CD4-positive, alpha-beta T cell (primary cell): ENCODE measurements around the gene RNPEPL1. TPM values are rescaled to one million over a fixed set of nuclear protein-coding genes. Genes with fewer than 3 reads are reported as not detected.
A peak's percentile ranks its signal among the peaks of the same experiment; 100 is the strongest.

Experiments used
- ATAC-seq: fragments of 200-7000 bp; cut with Tn5 transposase; one replicate; pipeline ENCODE4 v1.10.0; 2022; ENCODE audit warnings: mild to moderate bottlenecking; ENCODE audit not compliant: poor library complexity
- CTCF ChIA-PET: fragments of 350-600 bp; sonication (Branson Sonifier 250); formaldehyde crosslinking; loops from one replicate; lab custom pipeline; 2021; ENCODE audit warnings: antibody characterized with exemption, inconsistent platforms; lab: Charles Lee
- POLR2A ChIA-PET: fragments of 350-600 bp; sonication (Branson Sonifier 250); formaldehyde crosslinking; loops from one replicate; lab custom pipeline; 2021; ENCODE audit warnings: antibody characterized with exemption, inconsistent platforms; lab: Charles Lee
- DNase-seq, 14 experiments: peaks; one replicate each; pipeline ENCODE4 v3.0.0-alpha.2; 2013 to 2020; ENCODE audit warnings: mixed read lengths in 2 of 14
- H3K27ac ChIP-seq, 2 donors: one replicate each; pipeline versions ENCODE4 v1.5.1 to v1.7.0; 2013; ENCODE audit warnings: low read length in 2 of 2, low read depth in 1 of 2, mild to moderate bottlenecking in 1 of 2
- H3K27me3 ChIP-seq, 2 experiments: 1 replicate in 1 of 2; 2 replicates in 1 of 2; pipeline versions ENCODE4 v1.6.1 to v1.7.0; 2013; ENCODE audit warnings: low read length in 2 of 2, control low read depth in 1 of 2, mild to moderate bottlenecking in 1 of 2, moderate library complexity in 1 of 2; ENCODE audit not compliant: insufficient read depth in 2 of 2, control insufficient read depth in 1 of 2
- H3K36me3 ChIP-seq: one replicate; pipeline ENCODE4 v1.6.1; 2013; ENCODE audit warnings: low read length, control low read depth; ENCODE audit not compliant: insufficient read depth
- H3K4me1 ChIP-seq: one replicate; pipeline ENCODE4 v1.6.1; 2013; ENCODE audit warnings: low read length, control low read depth; ENCODE audit not compliant: insufficient read depth
- H3K4me3 ChIP-seq: one replicate; pipeline ENCODE4 v1.5.1; 2013; ENCODE audit warnings: mild to moderate bottlenecking, low read length, moderate library complexity
- H3K9me3 ChIP-seq, 2 experiments: 1 replicate in 1 of 2; 2 replicates in 1 of 2; pipeline versions ENCODE4 v1.6.1 to v1.7.0; 2013; ENCODE audit warnings: low read length in 2 of 2, mild to moderate bottlenecking in 2 of 2, control low read depth in 1 of 2, moderate library complexity in 1 of 2; ENCODE audit not compliant: control insufficient read depth in 1 of 2, insufficient read depth in 1 of 2
- H3K27ac Mint-ChIP-seq: one replicate; pipeline ENCODE4 v1.8.0; 2020; ENCODE audit warnings: mixed read lengths
- H3K27me3 Mint-ChIP-seq: one replicate; pipeline ENCODE4 v1.8.0; 2021; ENCODE audit warnings: mixed read lengths
- H3K36me3 Mint-ChIP-seq: one replicate; pipeline ENCODE4 v1.8.0; 2021; ENCODE audit warnings: low read depth, mixed read lengths
- H3K4me1 Mint-ChIP-seq: one replicate; pipeline ENCODE4 v1.8.0; 2021; ENCODE audit warnings: low read depth, mixed read lengths
- H3K4me3 Mint-ChIP-seq: one replicate; pipeline ENCODE4 v1.8.0; 2020; ENCODE audit warnings: mild to moderate bottlenecking, mixed read lengths
- H3K9me3 Mint-ChIP-seq: one replicate; pipeline ENCODE4 v1.8.0; 2020; ENCODE audit warnings: mixed read lengths
- CTCF ChIP-seq: fragments of 200-600 bp; IDR thresholded peaks from one replicate; pipeline ENCODE4 v1.8.0; 2022; ENCODE audit warnings: antibody characterized with exemption, mild to moderate bottlenecking
- intact Hi-C, 2 experiments: fragments of 100-400 bp; cut with DNase I in 1 of 2; cut with micrococcal nuclease in 1 of 2; formaldehyde crosslinking; loops; one replicate each; pipeline versions ENCODE4 v1.15.1 to v1.9.0; 2023 to 2025; cut with DNase I, micrococcal nuclease
- total RNA-seq, 174 experiments: library from RNA in 2 of 174; stranded (reverse) in 2 of 174; gene quantifications; one replicate each; pipeline ENCODE4 v1.2.3 and lab custom pipeline; 2021 to 2026

The RNPEPL1 gene
- total RNA-seq, 2 experiments from 2014 or later = 73.0 to 78.8 TPM

GRCh38 chr2:240591226-240591625 lies 22.9 kb downstream of the RNPEPL1 start:
- Mint-ChIP-seq H3K27ac (no peak overlapping the region), H3K4me1 (peaks cover 24% of the 10 kb centered on the region), H3K9me3 (no peaks in the 10 kb centered on the region), H3K36me3 (peaks cover 44% of the 10 kb centered on the region), H3K4me3 (no peak overlapping the region), H3K27me3 (no peaks in the 10 kb centered on the region)
- Histone ChIP-seq H3K4me3 (no peak overlapping the region), H3K9me3 (no peaks in the 10 kb centered on the region), H3K36me3 (peaks cover 70% of the 10 kb centered on the region), H3K27ac (no peak overlapping the region), H3K27me3 (no peaks in the 10 kb centered on the region), H3K4me1 (peaks cover 31% of the 10 kb centered on the region)
- intact Hi-C loops = no loop called here
- ATAC-seq = no peak
- no peak for TF ChIP-seq CTCF
- CTCF ChIA-PET = no interaction called here
- POLR2A ChIA-PET = no interaction called here
- DNase-seq = no peak

DNA sequence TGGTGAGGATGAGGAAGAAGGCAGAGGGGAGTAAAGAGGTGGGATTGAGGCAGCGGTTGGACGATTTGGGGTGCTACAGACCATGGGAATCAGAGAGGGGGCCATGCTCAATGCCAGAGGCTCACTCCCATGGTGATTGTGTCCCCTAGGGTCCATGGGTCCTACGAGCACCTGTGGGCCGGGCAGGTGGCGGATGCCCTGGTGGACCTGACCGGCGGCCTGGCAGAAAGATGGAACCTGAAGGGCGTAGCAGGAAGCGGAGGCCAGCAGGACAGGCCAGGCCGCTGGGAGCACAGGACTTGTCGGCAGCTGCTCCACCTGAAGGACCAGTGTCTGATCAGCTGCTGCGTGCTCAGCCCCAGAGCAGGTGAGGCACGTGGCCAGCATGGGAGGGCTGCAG lies 23.5 kb downstream of the RNPEPL1 start:
- Mint-ChIP-seq H3K27ac (no peak overlapping the region), H3K9me3 (no peaks in the 10 kb centered on the region), H3K27me3 (no peaks in the 10 kb centered on the region), H3K4me3 (no peak overlapping the region), H3K4me1 (peaks cover 23% of the 10 kb centered on the region), H3K36me3 (peaks cover 43% of the 10 kb centered on the region)
- intact Hi-C loops = no loop called here
- H3K4me3 ChIP-seq = no peak overlapping the region
- no peak for TF ChIP-seq CTCF
- H3K9me3 ChIP-seq = no peaks in the 10 kb centered on the region
- ChIA-PET POLR2A (no interaction called here), CTCF (no interaction called here)
- H3K4me1 ChIP-seq = peaks cover 31% of the 10 kb centered on the region
- peaks cover 75% of the 10 kb centered on the region for H3K36me3 ChIP-seq
- H3K27me3 ChIP-seq = no peaks in the 10 kb centered on the region
- no peak overlapping the region for H3K27ac ChIP-seq
- DNase-seq = peak in 1 of 14 experiments; percentile 3
- ATAC-seq = no peak

- no peak overlapping the region for H3K4me3 Mint-ChIP-seq
- H3K27me3 Mint-ChIP-seq = no peaks in the 10 kb centered on the region
- H3K36me3 Mint-ChIP-seq = peaks cover 33% of the 10 kb centered on the region
- peaks cover 89% of the 10 kb centered on the region for H3K36me3 ChIP-seq
- peaks cover 10% of the 10 kb centered on the region for H3K4me1 Mint-ChIP-seq
- TF ChIP-seq CTCF = no peak
- no peak overlapping the region for H3K27ac Mint-ChIP-seq
- DNase-seq = peak in 1 of 14 experiments; percentile 17
- H3K9me3 ChIP-seq = no peaks in the 10 kb centered on the region
- CTCF ChIA-PET = no interaction called here
- intact Hi-C loops = no loop called here
- no peak for ATAC-seq
- peaks cover 19% of the 10 kb centered on the region for H3K4me1 ChIP-seq
- POLR2A ChIA-PET = no interaction called here
- no peak overlapping the region for H3K27ac ChIP-seq
- H3K4me3 ChIP-seq = no peak overlapping the region
- no peaks in the 10 kb centered on the region for H3K27me3 ChIP-seq
- H3K9me3 Mint-ChIP-seq = no peaks in the 10 kb centered on the region
Observed at GRCh38 chr2:240593026-240593702, 24.9 kb downstream of the RNPEPL1 start.
